GM23338 (cell line): ENCODE results near the gene RNF157. TPM values are rescaled to one million over a fixed set of nuclear protein-coding genes. Genes with fewer than 3 reads are reported as not detected.

Experiments used
- ATAC-seq: fragments of 200-7000 bp; cut with Tn5 transposase; 3 replicates; pipeline ENCODE4 v1.9.1; 2020
- DNase-seq: peaks from one replicate; pipeline ENCODE4 v3.0.0-alpha.2; 2015; ENCODE audit warnings: low spot score
- H2AFZ ChIP-seq: fragments of 200-600 bp; sonication (generic); 2 replicates; pipeline ENCODE4 v1.8.0; 2016; ENCODE audit warnings: antibody characterized with exemption, mild to moderate bottlenecking, moderate library complexity
- H3F3A ChIP-seq: fragments of 200-600 bp; sonication (generic); replicated peaks from 2 replicates; pipeline ENCODE4 v1.8.0; 2017; ENCODE audit warnings: antibody characterized with exemption, mixed run types, low read depth
- H3K27ac ChIP-seq: fragments of 200-600 bp; sonication (generic); 2 replicates; pipeline ENCODE4 v1.6.1; 2016; ENCODE audit warnings: low read depth
- H3K27me3 ChIP-seq: fragments of 200-600 bp; sonication (generic); 2 replicates; pipeline ENCODE4 v1.8.0; 2016; ENCODE audit warnings: mild to moderate bottlenecking, mixed run types, moderate library complexity; ENCODE audit not compliant: insufficient read depth
- H3K36me3 ChIP-seq: fragments of 200-600 bp; sonication (generic); 2 replicates; pipeline ENCODE4 v1.8.0; 2016; ENCODE audit warnings: mild to moderate bottlenecking; ENCODE audit not compliant: insufficient read depth
- H3K4me1 ChIP-seq: fragments of 200-600 bp; sonication (generic); 2 replicates; pipeline ENCODE4 v1.8.0; 2016; ENCODE audit warnings: mild to moderate bottlenecking, moderate library complexity; ENCODE audit not compliant: insufficient read depth
- H3K4me2 ChIP-seq: fragments of 200-600 bp; sonication (generic); 2 replicates; pipeline ENCODE4 v1.7.1; 2017; ENCODE audit warnings: mixed run types
- H3K4me3 ChIP-seq: fragments of 200-600 bp; sonication (generic); 2 replicates; pipeline ENCODE4 v1.6.1; 2016; ENCODE audit warnings: mixed run types
- H3K79me2 ChIP-seq: fragments of 200-600 bp; sonication (generic); replicated peaks from 2 replicates; pipeline ENCODE4 v1.8.0; 2017; ENCODE audit warnings: mild to moderate bottlenecking; ENCODE audit not compliant: insufficient read depth
- H3K9me2 ChIP-seq: fragments of 200-600 bp; sonication (generic); 2 replicates; pipeline ENCODE4 v1.8.0; 2017; ENCODE audit not compliant: insufficient read depth
- H4K20me1 ChIP-seq: fragments of 200-600 bp; sonication (generic); replicated peaks from 2 replicates; pipeline ENCODE4 v1.8.0; 2017; ENCODE audit warnings: mild to moderate bottlenecking; ENCODE audit not compliant: insufficient read depth
- H3K27ac Mint-ChIP-seq: 2 replicates; pipeline ENCODE4 v1.8.0; 2020; ENCODE audit warnings: inconsistent platforms, mild to moderate bottlenecking, moderate library complexity, mixed read lengths
- H3K27me3 Mint-ChIP-seq: 3 replicates; pipeline ENCODE4 v1.8.0; 2022; ENCODE audit warnings: low read depth, mild to moderate bottlenecking, moderate library complexity, mixed read lengths, inconsistent platforms; ENCODE audit not compliant: insufficient read depth, poor library complexity
- H3K36me3 Mint-ChIP-seq: 3 replicates; pipeline ENCODE4 v1.8.0; 2021; ENCODE audit warnings: low read depth, mild to moderate bottlenecking, inconsistent platforms, moderate library complexity, mixed read lengths
- H3K4me1 Mint-ChIP-seq: 3 replicates; pipeline ENCODE4 v1.8.0; 2020; ENCODE audit warnings: mild to moderate bottlenecking, inconsistent platforms, mixed read lengths
- H3K4me3 Mint-ChIP-seq: 3 replicates; pipeline ENCODE4 v1.8.0; 2021; ENCODE audit warnings: moderate library complexity, mild to moderate bottlenecking, inconsistent platforms, mixed read lengths
- H3K9me3 Mint-ChIP-seq: 3 replicates; pipeline ENCODE4 v1.8.0; 2020; ENCODE audit warnings: moderate library complexity, mild to moderate bottlenecking, inconsistent platforms, mixed read lengths
- CREB1 ChIP-seq: fragments of 250-450 bp; sonication (Bioruptor Pico); IDR thresholded peaks from 2 replicates; pipeline ENCODE4 v1.5.0; 2020; ENCODE audit warnings: low read depth, mild to moderate bottlenecking, moderate library complexity
- EZH2 ChIP-seq: fragments of 200-600 bp; sonication (generic); IDR thresholded peaks from one replicate; pipeline ENCODE4 v1.8.0; 2017; ENCODE audit warnings: antibody characterized with exemption, mild to moderate bottlenecking, low read depth; ENCODE audit not compliant: unreplicated experiment
- JUNB ChIP-seq: IDR thresholded peaks from one replicate; pipeline ENCODE4 v1.6.1; 2016; ENCODE audit warnings: antibody characterized with exemption; ENCODE audit not compliant: unreplicated experiment
- NANOG ChIP-seq: IDR thresholded peaks from 2 replicates; pipeline ENCODE4 v1.6.1; 2016; ENCODE audit warnings: antibody characterized with exemption, borderline replicate concordance
- STAT1 ChIP-seq: IDR thresholded peaks from one replicate; pipeline ENCODE4 v1.6.1; 2016; ENCODE audit warnings: antibody characterized with exemption; ENCODE audit not compliant: unreplicated experiment
- ZNF462 ChIP-seq: fragments of 250-450 bp; sonication (Bioruptor Pico); IDR thresholded peaks from 2 replicates; pipeline ENCODE4 v1.5.0; 2020; ENCODE audit warnings: mild to moderate bottlenecking, moderate library complexity
- polyA plus RNA-seq: library from polyadenylated mRNA; unstranded; fragments of >200 nt; fragmentation: Nextera tagmentation; extraction: Ambion mirVana; gene quantifications from 2 replicates; pipeline ENCODE4 v1.2.1, GENCODE V29; 2016
- total RNA-seq: library from RNA; depleted of rRNA; stranded (reverse); fragments of >200 nt; shearing (Covaris generic); gene quantifications from 2 replicates; pipeline ENCODE4 v1.2.3, GENCODE V29; 2014
- TF ChIP-seq, protein P1 (sequence below), 2 experiments: fragments of 200-600 bp in 1 of 2; sonication (generic) in 1 of 2; conservative IDR thresholded peaks; 2 replicates each; pipeline versions ENCODE4 v1.5.1 to v1.6.1; 2016 to 2017; ENCODE audit warnings: antibody characterized with exemption in 2 of 2, low read depth in 2 of 2, mild to moderate bottlenecking in 2 of 2, moderate library complexity in 1 of 2

RNF157 gene
- total and polyA plus RNA-seq, 2 experiments from 2014 or later, result 7.8 to 11.7 TPM

GRCh38 chr17:76276461-76277299 is 36.4 kb upstream of the RNF157 start:
- H3K27ac Mint-ChIP-seq, result peak overlapping the region; percentile 82
- H3K27me3 Mint-ChIP-seq, result peaks cover 11% of the 10 kb centered on the region
- H3K79me2 ChIP-seq, result no peaks in the 10 kb centered on the region
- no peaks in the 10 kb centered on the region for H3K9me2 ChIP-seq
- no peaks in the 10 kb centered on the region for H3F3A ChIP-seq
- no peaks in the 10 kb centered on the region for H3K9me3 Mint-ChIP-seq
- H3K4me2 ChIP-seq, result no peak overlapping the region
- TF ChIP-seq, protein P1, sequence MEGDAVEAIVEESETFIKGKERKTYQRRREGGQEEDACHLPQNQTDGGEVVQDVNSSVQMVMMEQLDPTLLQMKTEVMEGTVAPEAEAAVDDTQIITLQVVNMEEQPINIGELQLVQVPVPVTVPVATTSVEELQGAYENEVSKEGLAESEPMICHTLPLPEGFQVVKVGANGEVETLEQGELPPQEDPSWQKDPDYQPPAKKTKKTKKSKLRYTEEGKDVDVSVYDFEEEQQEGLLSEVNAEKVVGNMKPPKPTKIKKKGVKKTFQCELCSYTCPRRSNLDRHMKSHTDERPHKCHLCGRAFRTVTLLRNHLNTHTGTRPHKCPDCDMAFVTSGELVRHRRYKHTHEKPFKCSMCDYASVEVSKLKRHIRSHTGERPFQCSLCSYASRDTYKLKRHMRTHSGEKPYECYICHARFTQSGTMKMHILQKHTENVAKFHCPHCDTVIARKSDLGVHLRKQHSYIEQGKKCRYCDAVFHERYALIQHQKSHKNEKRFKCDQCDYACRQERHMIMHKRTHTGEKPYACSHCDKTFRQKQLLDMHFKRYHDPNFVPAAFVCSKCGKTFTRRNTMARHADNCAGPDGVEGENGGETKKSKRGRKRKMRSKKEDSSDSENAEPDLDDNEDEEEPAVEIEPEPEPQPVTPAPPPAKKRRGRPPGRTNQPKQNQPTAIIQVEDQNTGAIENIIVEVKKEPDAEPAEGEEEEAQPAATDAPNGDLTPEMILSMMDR (conservative IDR thresholded peaks at IDR 0.05; ENCODE audit: low read depth in 2 of 2), result no peak
- TF ChIP-seq STAT1 (no peak), CREB1 (CRISPR knock-in tag) (no peak), JUNB (no peak), NANOG (no peak), ZNF462 (CRISPR knock-in tag) (no peak), EZH2 (no peak)
- H2AFZ ChIP-seq, result no peak overlapping the region
- no peak overlapping the region for H3K27ac ChIP-seq
- H3K36me3 Mint-ChIP-seq, result no peaks in the 10 kb centered on the region
- H3K4me1 ChIP-seq, result peaks cover 5% of the 10 kb centered on the region
- no peaks in the 10 kb centered on the region for H3K36me3 ChIP-seq
- H3K4me3 Mint-ChIP-seq, result no peak overlapping the region
- DNase-seq (no peak), ATAC-seq (no peak)
- H3K4me3 ChIP-seq, result no peak overlapping the region
- no peaks in the 10 kb centered on the region for H3K27me3 ChIP-seq
- peaks cover 9% of the 10 kb centered on the region; the same call in 2 of the 3 replicates for H3K4me1 Mint-ChIP-seq
- H4K20me1 ChIP-seq, result no peaks in the 10 kb centered on the region
